Right atrium auricular region (tissue), 2 donors: ENCODE results near the gene ZNF521. TPM values are rescaled to one million over a fixed set of nuclear protein-coding genes. Genes with fewer than 3 reads are reported as not detected.

Experiments
- DNase-seq: peaks from one replicate; pipeline ENCODE4 v3.0.0-alpha.2; 2019; ENCODE audit warnings: low spot score
- H3K27ac ChIP-seq, 2 donors: fragments of 200-600 bp; sonication (generic); 1 replicate in 1 of 2; 2 replicates in 1 of 2; pipeline ENCODE4 v1.5.1; 2016 to 2019
- H3K27me3 ChIP-seq, 2 donors: fragments of 200-600 bp; sonication (generic); one replicate each; pipeline versions ENCODE4 v1.5.1 to v1.6.0; 2017 to 2019
- H3K36me3 ChIP-seq: fragments of 200-600 bp; sonication (generic); one replicate; pipeline ENCODE4 v1.5.1; 2016
- H3K4me1 ChIP-seq, 2 donors: fragments of 200-600 bp; sonication (generic); one replicate each; pipeline versions ENCODE4 v1.5.1 to v1.6.0; 2017 to 2019
- H3K4me3 ChIP-seq, 2 donors: fragments of 200-600 bp; sonication (generic); 1 replicate in 1 of 2; 2 replicates in 1 of 2; pipeline ENCODE4 v1.5.1; 2017 to 2019; ENCODE audit warnings: mild to moderate bottlenecking in 1 of 2, moderate library complexity in 1 of 2
- H3K9me3 ChIP-seq, 2 donors: fragments of 200-600 bp; sonication (generic); one replicate each; pipeline ENCODE4 v1.5.1; 2019
- total RNA-seq, 2 donors: library from RNA; depleted of rRNA; stranded (reverse); fragments of >200 nt; gene quantifications; one replicate each; pipeline ENCODE4 v1.1.0, GENCODE V29; 2016
- TF ChIP-seq, protein P1 (sequence below), 2 donors: fragments of 200-600 bp; sonication (generic); IDR thresholded peaks; one replicate each; pipeline ENCODE4 v1.5.1; 2019; ENCODE audit warnings: antibody characterized with exemption in 2 of 2

ZNF521 gene
- total RNA-seq, 2 donors from 2014 or later, result 36.1 to 37.5 TPM

GRCh38 chr18:25047983-25048382 lies 304.0 kb downstream of the ZNF521 start:
- no peaks in the 10 kb centered on the region for H3K9me3 ChIP-seq
- no peaks in the 10 kb centered on the region for H3K36me3 ChIP-seq
- H3K4me1 ChIP-seq, result no peaks in the 10 kb centered on the region
- no peak overlapping the region for H3K4me3 ChIP-seq
- no peak for DNase-seq
- no peak overlapping the region for H3K27ac ChIP-seq
- TF ChIP-seq, protein P1, sequence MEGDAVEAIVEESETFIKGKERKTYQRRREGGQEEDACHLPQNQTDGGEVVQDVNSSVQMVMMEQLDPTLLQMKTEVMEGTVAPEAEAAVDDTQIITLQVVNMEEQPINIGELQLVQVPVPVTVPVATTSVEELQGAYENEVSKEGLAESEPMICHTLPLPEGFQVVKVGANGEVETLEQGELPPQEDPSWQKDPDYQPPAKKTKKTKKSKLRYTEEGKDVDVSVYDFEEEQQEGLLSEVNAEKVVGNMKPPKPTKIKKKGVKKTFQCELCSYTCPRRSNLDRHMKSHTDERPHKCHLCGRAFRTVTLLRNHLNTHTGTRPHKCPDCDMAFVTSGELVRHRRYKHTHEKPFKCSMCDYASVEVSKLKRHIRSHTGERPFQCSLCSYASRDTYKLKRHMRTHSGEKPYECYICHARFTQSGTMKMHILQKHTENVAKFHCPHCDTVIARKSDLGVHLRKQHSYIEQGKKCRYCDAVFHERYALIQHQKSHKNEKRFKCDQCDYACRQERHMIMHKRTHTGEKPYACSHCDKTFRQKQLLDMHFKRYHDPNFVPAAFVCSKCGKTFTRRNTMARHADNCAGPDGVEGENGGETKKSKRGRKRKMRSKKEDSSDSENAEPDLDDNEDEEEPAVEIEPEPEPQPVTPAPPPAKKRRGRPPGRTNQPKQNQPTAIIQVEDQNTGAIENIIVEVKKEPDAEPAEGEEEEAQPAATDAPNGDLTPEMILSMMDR (IDR thresholded peaks at IDR 0.05), result no peak
- H3K27me3 ChIP-seq, result no peaks in the 10 kb centered on the region

DNA sequence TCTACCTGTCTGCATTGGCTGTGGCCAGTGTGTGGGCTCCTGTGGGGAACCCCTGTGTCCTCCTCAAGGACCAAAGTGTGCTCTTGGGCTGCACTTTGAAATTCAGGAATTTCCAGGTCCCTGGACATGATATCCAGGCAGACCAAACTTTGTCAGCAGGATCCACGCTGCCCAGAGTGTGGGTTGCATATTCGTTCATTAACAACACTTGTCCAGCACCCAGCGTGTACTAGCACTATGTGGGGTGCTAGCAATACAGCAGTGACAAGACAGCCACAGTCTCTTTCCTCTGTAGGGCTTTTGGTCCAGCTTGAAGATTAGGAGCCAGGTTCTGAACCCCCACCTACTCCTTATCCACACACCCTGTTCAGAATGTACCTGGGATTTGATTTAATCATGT lies 304.5 kb downstream of the ZNF521 start:
- TF ChIP-seq, protein P1 (IDR thresholded peaks at IDR 0.05), result no peak
- Histone ChIP-seq H3K27ac (no peak overlapping the region), H3K4me3 (no peak overlapping the region), H3K4me1 (no peaks in the 10 kb centered on the region), H3K27me3 (no peaks in the 10 kb centered on the region), H3K9me3 (no peaks in the 10 kb centered on the region), H3K36me3 (no peaks in the 10 kb centered on the region)
- no peak for DNase-seq

GRCh38 chr18:25044694-25045093 lies 307.3 kb downstream of the ZNF521 start:
- Histone ChIP-seq H3K4me3 (no peak overlapping the region), H3K9me3 (no peaks in the 10 kb centered on the region), H3K27me3 (no peaks in the 10 kb centered on the region), H3K4me1 (no peaks in the 10 kb centered on the region), H3K27ac (no peak overlapping the region), H3K36me3 (no peaks in the 10 kb centered on the region)
- no peak for DNase-seq
- TF ChIP-seq, protein P1 (IDR thresholded peaks at IDR 0.05), result no peak

DNA sequence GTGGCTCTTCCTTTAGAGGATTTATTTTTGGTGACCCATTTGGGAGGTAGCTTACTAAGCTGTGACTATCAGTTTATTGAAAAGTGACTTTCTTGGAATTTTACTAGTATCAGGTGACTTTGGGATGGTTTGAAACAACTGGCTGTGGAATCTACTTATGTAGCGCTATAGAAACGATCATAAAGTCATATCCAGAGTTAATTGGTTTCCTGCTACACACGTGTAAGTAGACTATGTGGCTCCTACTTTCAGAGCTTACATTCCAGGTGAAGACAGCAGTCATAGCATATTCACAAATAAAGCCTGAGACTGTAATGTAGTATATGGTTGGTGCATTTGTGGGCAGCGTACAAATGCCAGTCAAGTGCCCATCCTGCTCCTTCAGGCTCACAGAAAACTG lies 308.9 kb downstream of the ZNF521 start:
- DNase-seq, result no peak
- TF ChIP-seq, protein P1 (IDR thresholded peaks at IDR 0.05), result no peak
- Histone ChIP-seq H3K27ac (no peak overlapping the region), H3K9me3 (no peaks in the 10 kb centered on the region), H3K27me3 (no peaks in the 10 kb centered on the region), H3K4me1 (no peaks in the 10 kb centered on the region), H3K36me3 (no peaks in the 10 kb centered on the region), H3K4me3 (no peak overlapping the region)

- H3K36me3 ChIP-seq, result no peaks in the 10 kb centered on the region
- H3K9me3 ChIP-seq, result no peaks in the 10 kb centered on the region
- DNase-seq, result no peak
- no peaks in the 10 kb centered on the region for H3K4me1 ChIP-seq
- H3K27ac ChIP-seq, result no peak overlapping the region
- no peak overlapping the region for H3K4me3 ChIP-seq
- H3K27me3 ChIP-seq, result no peaks in the 10 kb centered on the region
- TF ChIP-seq, protein P1 (IDR thresholded peaks at IDR 0.05), result no peak
Measured at GRCh38 chr18:25042641-25043051, 309.3 kb downstream of the ZNF521 start.

DNA sequence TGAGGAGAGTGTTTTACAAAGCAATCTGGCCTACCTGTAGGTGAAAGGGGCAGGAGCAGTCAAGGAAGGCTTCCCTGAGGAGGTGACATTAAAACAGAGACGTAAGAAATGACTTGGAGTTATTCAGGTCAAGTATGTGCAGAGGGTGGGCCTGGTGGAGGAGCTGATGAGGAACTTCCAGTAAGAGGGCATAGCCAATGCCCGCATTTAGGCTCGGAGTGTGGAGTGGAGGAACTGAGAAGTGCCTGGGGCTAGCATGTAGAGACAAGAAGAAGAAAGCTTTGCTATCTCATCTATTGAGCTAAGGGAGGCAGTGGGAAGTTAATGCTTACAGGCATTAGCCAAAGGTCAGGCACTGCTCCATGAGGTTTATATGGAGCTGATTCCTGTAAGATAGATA lies 312.2 kb downstream of the ZNF521 start:
- H3K27ac ChIP-seq, result no peak overlapping the region
- no peaks in the 10 kb centered on the region for H3K36me3 ChIP-seq
- no peak overlapping the region for H3K4me3 ChIP-seq
- DNase-seq, result no peak
- TF ChIP-seq, protein P1 (IDR thresholded peaks at IDR 0.05), result no peak
- H3K9me3 ChIP-seq, result no peaks in the 10 kb centered on the region
- H3K27me3 ChIP-seq, result no peaks in the 10 kb centered on the region
- no peaks in the 10 kb centered on the region for H3K4me1 ChIP-seq
